H1 (cell line): ENCODE measurements around the gene CHST8. TPM values are rescaled to one million over a fixed set of nuclear protein-coding genes. Genes with fewer than 3 reads are reported as not detected.

Source experiments
- CTCF ChIA-PET: fragments of 300-600 bp; sonication (Branson Sonifier 250); formaldehyde crosslinking; loops from one replicate; lab custom pipeline; 2021; ENCODE audit not compliant: partially characterized antibody; lab: Charles Lee
- POLR2A ChIA-PET: fragments of 300-600 bp; sonication (Branson Sonifier 250); formaldehyde crosslinking; loops from one replicate; lab custom pipeline; 2021; ENCODE audit warnings: inconsistent platforms; ENCODE audit not compliant: partially characterized antibody; lab: Charles Lee
- DNase-seq, 2 experiments: peaks; one replicate each; pipeline versions ENCODE4 v3.0.0 to v3.0.0-alpha.2; 2010 to 2022; ENCODE audit warnings: low spot score in 2 of 2, low read depth in 1 of 2, mixed read lengths in 1 of 2
- FAIRE-seq: peaks from 2 replicates; lab custom pipeline; 2011; peaks lifted over from hg19 to GRCh38; lab: Jason Lieb, UNC
- H2AFZ ChIP-seq: 2 replicates; pipeline ENCODE4 v1.8.1; 2012; ENCODE audit warnings: low read length, inconsistent platforms
- H2AK5ac ChIP-seq: 2 replicates; pipeline ENCODE4 v1.6.1; 2013; ENCODE audit warnings: low read depth, low read length
- H2BK120ac ChIP-seq: replicated peaks from 2 replicates; pipeline ENCODE3; 2013; ENCODE audit warnings: low read depth, low read length, inconsistent platforms
- H2BK12ac ChIP-seq: 2 replicates; pipeline ENCODE4 v1.6.1; 2013; ENCODE audit warnings: low read depth, low read length
- H2BK15ac ChIP-seq: 2 replicates; pipeline ENCODE4 v1.6.1; 2013; ENCODE audit warnings: low read length
- H2BK20ac ChIP-seq: 2 replicates; pipeline ENCODE4 v1.6.1; 2013; ENCODE audit warnings: low read length
- H2BK5ac ChIP-seq: 2 replicates; pipeline ENCODE4 v1.6.1; 2013; ENCODE audit warnings: low read depth, low read length
- H3K14ac ChIP-seq: 2 replicates; pipeline ENCODE4 v1.6.1; 2013; ENCODE audit warnings: inconsistent platforms; ENCODE audit not compliant: insufficient read length
- H3K18ac ChIP-seq: 2 replicates; pipeline ENCODE4 v1.6.1; 2013; ENCODE audit warnings: low read length; ENCODE audit errors: extremely low read depth
- H3K23ac ChIP-seq: 2 replicates; pipeline ENCODE4 v1.6.1; 2013; ENCODE audit warnings: inconsistent platforms; ENCODE audit not compliant: insufficient read length
- H3K23me2 ChIP-seq: 2 replicates; pipeline ENCODE4 v1.6.1; 2013; ENCODE audit warnings: low read depth, low read length
- H3K27ac ChIP-seq: 2 replicates; pipeline ENCODE4 v1.6.1; 2011; ENCODE audit warnings: low read depth, low read length, inconsistent platforms
- H3K27me3 ChIP-seq, 4 experiments: replicated peaks in 1 of 4; 1 replicate in 1 of 4; 2 replicates in 3 of 4; pipeline versions ENCODE4 v1.6.1 to v1.8.1; 2011 to 2013; ENCODE audit warnings: low read length in 3 of 4, mild to moderate bottlenecking in 3 of 4, inconsistent platforms in 2 of 4, mixed read lengths in 2 of 4, moderate library complexity in 1 of 4; ENCODE audit not compliant: control insufficient read depth in 3 of 4, insufficient read depth in 3 of 4; ENCODE audit errors: extremely low read depth in 1 of 4
- H3K36me3 ChIP-seq, 4 experiments: 2 replicates each; pipeline versions ENCODE4 v1.6.1 to v1.8.1; 2011 to 2013; ENCODE audit warnings: mild to moderate bottlenecking in 4 of 4, low read length in 3 of 4, moderate library complexity in 2 of 4, control low read depth in 1 of 4, inconsistent platforms in 1 of 4; ENCODE audit not compliant: insufficient read depth in 4 of 4, control insufficient read depth in 2 of 4
- H3K4ac ChIP-seq: replicated peaks from 2 replicates; pipeline ENCODE3; 2013; ENCODE audit warnings: low read length, low read depth, mixed read lengths, inconsistent platforms; ENCODE audit not compliant: insufficient read length
- H3K4me1 ChIP-seq, 4 experiments: replicated peaks in 1 of 4; 1 replicate in 1 of 4; 2 replicates in 3 of 4; pipeline versions ENCODE4 v1.6.1 to v1.8.1; 2011 to 2013; ENCODE audit warnings: low read length in 3 of 4, inconsistent platforms in 2 of 4, mixed read lengths in 1 of 4; ENCODE audit not compliant: insufficient read depth in 4 of 4, control insufficient read depth in 3 of 4
- H3K4me2 ChIP-seq, 2 experiments: 2 replicates each; pipeline versions ENCODE4 v1.6.1 to v1.8.1; 2011 to 2013; ENCODE audit warnings: low read depth in 2 of 2, low read length in 2 of 2, control low read depth in 1 of 2, inconsistent platforms in 1 of 2, mild to moderate bottlenecking in 1 of 2; ENCODE audit not compliant: insufficient read depth in 1 of 2
- H3K4me3 ChIP-seq, 4 experiments: fragments of 200-600, 300-600 bp in 1 of 4; sonication (generic), shearing (Covaris generic), sonication (Bioruptor Twin) in 1 of 4; 2 replicates each; pipeline versions ENCODE4 v1.5.1 to v1.8.1; 2011 to 2016; ENCODE audit warnings: low read length in 4 of 4, low read depth in 3 of 4, control low read depth in 2 of 4, inconsistent platforms in 2 of 4, mild to moderate bottlenecking in 2 of 4, mixed read lengths in 1 of 4, moderate library complexity in 1 of 4; ENCODE audit not compliant: insufficient read depth in 2 of 4; ENCODE audit errors: extremely low read depth in 1 of 4
- H3K56ac ChIP-seq: replicated peaks from 2 replicates; pipeline ENCODE3; 2013; ENCODE audit warnings: low read depth, mild to moderate bottlenecking, mixed read lengths, low read length, inconsistent platforms; ENCODE audit not compliant: insufficient read length
- H3K79me1 ChIP-seq: 2 replicates; pipeline ENCODE4 v1.6.1; 2013; ENCODE audit warnings: low read depth, low read length, control low read depth
- H3K79me2 ChIP-seq, 2 experiments: 2 replicates each; pipeline versions ENCODE4 v1.6.1 to v1.8.1; 2012 to 2013; ENCODE audit warnings: low read length in 2 of 2, mild to moderate bottlenecking in 2 of 2, inconsistent platforms in 1 of 2; ENCODE audit not compliant: insufficient read depth in 2 of 2, control insufficient read depth in 1 of 2
- H3K9ac ChIP-seq, 4 experiments: replicated peaks in 1 of 4; 1 replicate in 1 of 4; 2 replicates in 3 of 4; pipeline versions ENCODE4 v1.6.1 to v1.8.1; 2011 to 2013; ENCODE audit warnings: low read depth in 3 of 4, low read length in 3 of 4, control low read depth in 2 of 4, mild to moderate bottlenecking in 2 of 4, moderate library complexity in 2 of 4, inconsistent platforms in 1 of 4; ENCODE audit errors: extremely low read depth in 1 of 4
- H3K9me3 ChIP-seq, 2 experiments: 2 replicates each; pipeline versions ENCODE4 v1.6.1 to v1.8.1; 2012 to 2013; ENCODE audit warnings: mild to moderate bottlenecking in 2 of 2, moderate library complexity in 2 of 2, control low read depth in 1 of 2, inconsistent platforms in 1 of 2, low read depth in 1 of 2, low read length in 1 of 2, mixed read lengths in 1 of 2; ENCODE audit not compliant: insufficient read depth in 2 of 2
- H4K20me1 ChIP-seq, 2 experiments: replicated peaks in 1 of 2; 2 replicates each; pipeline versions ENCODE3 to v1.8.1; 2011 to 2013; ENCODE audit warnings: inconsistent platforms in 2 of 2, low read length in 2 of 2, mild to moderate bottlenecking in 1 of 2; ENCODE audit not compliant: insufficient read depth in 2 of 2, control insufficient read depth in 1 of 2
- H4K5ac ChIP-seq: 2 replicates; pipeline ENCODE4 v1.6.1; 2013; ENCODE audit warnings: low read length, low read depth, mixed read lengths, inconsistent platforms; ENCODE audit not compliant: insufficient read length
- H4K8ac ChIP-seq: 2 replicates; pipeline ENCODE4 v1.8.0; 2013; ENCODE audit warnings: mild to moderate bottlenecking, moderate library complexity, low read length, inconsistent platforms; ENCODE audit not compliant: insufficient read depth; ENCODE audit errors: extremely low read depth
- H4K91ac ChIP-seq: replicated peaks from 2 replicates; pipeline ENCODE3; 2013; ENCODE audit warnings: low read length, mixed read lengths, inconsistent platforms; ENCODE audit not compliant: insufficient read length
- EGR1 ChIP-seq: IDR thresholded peaks from 2 replicates; pipeline ENCODE4 v1.6.1; 2011; ENCODE audit warnings: low read depth, low read length, borderline replicate concordance
- FOSL1 ChIP-seq: IDR thresholded peaks from 2 replicates; pipeline ENCODE4 v1.6.1; 2011; ENCODE audit warnings: mild to moderate bottlenecking, low read depth, low read length, moderate library complexity; ENCODE audit not compliant: insufficient read depth
- GTF2F1 ChIP-seq: IDR thresholded peaks from 2 replicates; pipeline ENCODE4 v1.6.1; 2012; ENCODE audit warnings: low read depth, low read length, improper control_type of control experiment, borderline replicate concordance
- JUN ChIP-seq: IDR thresholded peaks from 2 replicates; pipeline ENCODE4 v1.6.1; 2011; ENCODE audit warnings: low read depth, mild to moderate bottlenecking, improper control_type of control experiment, low read length
- KDM1A ChIP-seq: fragments of 200-600, 300-600 bp; sonication (generic); IDR thresholded peaks from 2 replicates; pipeline ENCODE4 v1.7.1; 2016; ENCODE audit warnings: mild to moderate bottlenecking, low read length, borderline replicate concordance
- PHF8 ChIP-seq: fragments of 200-600 bp; sonication (generic); conservative IDR thresholded peaks from 2 replicates; pipeline ENCODE4 v1.7.1; 2012; ENCODE audit warnings: low read depth, mild to moderate bottlenecking, inconsistent platforms, low read length, moderate library complexity
- RXRA ChIP-seq: IDR thresholded peaks from 2 replicates; pipeline ENCODE4 v1.6.1; 2011; ENCODE audit warnings: low read depth, mild to moderate bottlenecking, low read length, moderate library complexity; ENCODE audit not compliant: insufficient read depth
- SIRT6 ChIP-seq: IDR thresholded peaks from one replicate; pipeline ENCODE4 v1.7.1; 2012; ENCODE audit warnings: low read length, inconsistent platforms
- SUZ12 ChIP-seq: fragments of 200-600 bp; sonication (generic); IDR thresholded peaks from 2 replicates; pipeline ENCODE4 v1.6.1; 2012; ENCODE audit warnings: mild to moderate bottlenecking, inconsistent platforms, low read length, moderate library complexity, mixed read lengths
- USF2 ChIP-seq: IDR thresholded peaks from 2 replicates; pipeline ENCODE4 v1.6.1; 2011; ENCODE audit warnings: low read length, improper control_type of control experiment
- WGBS, 2 experiments: shearing (Covaris generic) in 1 of 2; methylation state at CpG; one replicate each; pipeline versions ENCODE4 v1.1.6 to v1.1.7; 2013 to 2015; ENCODE audit warnings: low lambda C conversion rate in 2 of 2, mixed read lengths in 2 of 2, inconsistent platforms in 1 of 2, low coverage in 1 of 2, missing lambda C conversion rate in 1 of 2; ENCODE audit not compliant: insufficient replicate concordance in 2 of 2, insufficient coverage in 1 of 2, insufficient read length in 1 of 2; ENCODE audit errors: extremely low coverage in 1 of 2, missing lambda C conversion rate in 1 of 2; 5-methylcytosine and 5-hydroxymethylcytosine counted together
- polyA plus RNA-seq, 7 experiments: library from polyadenylated mRNA; depleted of rRNA in 3 of 7; stranded (reverse) in 5 of 7; unstranded in 2 of 7; fragments of >200 nt in 5 of 7; fragments of 200-250 nt in 2 of 7; gene quantifications; 1 replicate in 5 of 7; 2 replicates in 1 of 7; 4 replicates in 1 of 7; pipeline versions ENCODE4 v1.2.1 to v1.2.3, GENCODE V29; 2011 to 2013; ENCODE audit warnings: missing spikeins in 2 of 7, mixed read lengths in 2 of 7
- total RNA-seq: library from RNA; stranded (reverse); fragmentation: NEBNext Ultra II Directional; extraction: Animal tissue kit (Norgen Biotek cat#: 25700); gene quantifications from 2 replicates; pipeline ENCODE4 v1.2.1, GENCODE V29; 2021
- TF ChIP-seq, protein P1 (sequence below): IDR thresholded peaks from 2 replicates; pipeline ENCODE4 v1.6.1; 2012; ENCODE audit warnings: inconsistent platforms

CHST8 gene
- total and polyA plus RNA-seq, 2 of the 8 experiments (the other 6 are each of a cell fraction or from before 2014, with no cell fraction given), result 10.8 to 28.2 TPM

- no peaks in the 10 kb centered on the region for H3K36me3 ChIP-seq
- TF ChIP-seq, protein P1, sequence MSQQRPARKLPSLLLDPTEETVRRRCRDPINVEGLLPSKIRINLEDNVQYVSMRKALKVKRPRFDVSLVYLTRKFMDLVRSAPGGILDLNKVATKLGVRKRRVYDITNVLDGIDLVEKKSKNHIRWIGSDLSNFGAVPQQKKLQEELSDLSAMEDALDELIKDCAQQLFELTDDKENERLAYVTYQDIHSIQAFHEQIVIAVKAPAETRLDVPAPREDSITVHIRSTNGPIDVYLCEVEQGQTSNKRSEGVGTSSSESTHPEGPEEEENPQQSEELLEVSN, result no peak
- TF ChIP-seq USF2 (no peak), RXRA (no peak), FOSL1 (no peak), PHF8 (no peak), SIRT6 (no peak), SUZ12 (no peak), KDM1A (no peak), JUN (no peak), EGR1 (no peak), GTF2F1 (no peak)
- H4K20me1 ChIP-seq, result peaks cover 0 to 13% of the 10 kb centered on the region in 2 experiments
- H2BK5ac ChIP-seq, result no peak overlapping the region
- no peak overlapping the region for H3K4me2 ChIP-seq
- no peaks in the 10 kb centered on the region for H3K79me1 ChIP-seq
- H3K4ac ChIP-seq, result no peak overlapping the region
- DNase-seq (no peak), FAIRE-seq (no peak)
- no peak overlapping the region for H3K23ac ChIP-seq
- no peak overlapping the region for H3K18ac ChIP-seq
- H4K8ac ChIP-seq, result no peak overlapping the region; the same call in 1 of the 2 replicates
- no peak overlapping the region for H2BK120ac ChIP-seq
- no peak overlapping the region for H2BK12ac ChIP-seq
- no peak overlapping the region for H2BK15ac ChIP-seq
- H3K14ac ChIP-seq, result no peak overlapping the region
- ChIA-PET CTCF (interaction anchor here (0.6 to 4.5 kb wide), 12 partner anchors 9 to 932 kb away, joined by 3 to 68 read pairs (median 4); no protein-coding TSS in a partner anchor), POLR2A (interaction anchor here (0.6 to 3.4 kb wide), 5 partner anchors 8 to 105 kb away, joined by 3 to 14 read pairs (median 3); partner anchors contain the start of gene KCTD15)
- H3K23me2 ChIP-seq, result peaks cover 8% of the 10 kb centered on the region; the same call in 1 of the 2 replicates
- H4K5ac ChIP-seq, result no peak overlapping the region
- H2BK20ac ChIP-seq, result no peak overlapping the region
- H2AFZ ChIP-seq, result no peak overlapping the region
- H3K9me3 ChIP-seq, result no peaks in the 10 kb centered on the region
- H3K27me3 ChIP-seq, result peaks cover 0 to 3% (median 0%) of the 10 kb centered on the region in 4 experiments; a peak in 3 of 7 replicates
- no peak overlapping the region for H3K4me3 ChIP-seq
- no peak overlapping the region for H3K9ac ChIP-seq
- H4K91ac ChIP-seq, result no peak overlapping the region
- no peaks in the 10 kb centered on the region for H3K79me2 ChIP-seq
- 87% methylated on average over 6 of the region's 6 CpGs; no CpG with 5 or more reads in 1 of the 2 experiments for WGBS, 2 experiments
- no peak overlapping the region for H2AK5ac ChIP-seq
- no peak overlapping the region for H3K56ac ChIP-seq
- H3K27ac ChIP-seq, result no peak overlapping the region
- peaks cover 0 to 7% (median 4%) of the 10 kb centered on the region in 4 experiments; a peak in 4 of 7 replicates for H3K4me1 ChIP-seq
Observed at GRCh38 chr19:33780251-33780650, 158.5 kb downstream of the CHST8 start.
